ENCODE data around the gene PLCB1. TPM values are rescaled to one million over a fixed set of nuclear protein-coding genes. Genes with fewer than 3 reads are reported as not detected.

Gene PLCB1
- total RNA-seq, 4 donors from 2014 or later: 72.9 to 115 (median 76.3) TPM

GRCh38 chr20:8782804-8783203 is 650.7 kb downstream of the PLCB1 start:
- Histone ChIP-seq H3K27me3 (no peaks in the 10 kb centered on the region), H3K27ac (replicated peaks in 1 of 4) (no peak overlapping the region), H3K4me3 (no peak overlapping the region), H3K9me3 (no peaks in the 10 kb centered on the region), H3K36me3 (peaks cover 0 to 16% (median 1%) of the 10 kb centered on the region in 4 donors), H3K4me1 (peaks cover 0 to 10% (median 2%) of the 10 kb centered on the region in 4 donors)
- 52% methylated on average over 2 of the region's 2 CpGs for WGBS
- intact Hi-C loops (cut with DNase I): no loop called here
- no peak for TF ChIP-seq CTCF (IDR thresholded peaks at IDR 0.05)
- no peak for TF ChIP-seq POLR2A (IDR thresholded peaks at IDR 0.05; ENCODE audit: low read depth)
- no peak for TF ChIP-seq POLR2AphosphoS5 (IDR thresholded peaks at IDR 0.05)
- no peak for TF ChIP-seq EP300 (IDR thresholded peaks at IDR 0.05)
- DNase-seq (ENCODE audit: extremely low spot score): no peak

GRCh38 chr20:8783734-8784133 is 651.7 kb downstream of the PLCB1 start:
- H3K36me3 ChIP-seq: peaks cover 0 to 16% (median 3%) of the 10 kb centered on the region in 4 donors
- no peak for TF ChIP-seq POLR2A (IDR thresholded peaks at IDR 0.05; ENCODE audit: low read depth)
- no peak for TF ChIP-seq CTCF (IDR thresholded peaks at IDR 0.05)
- no peak for TF ChIP-seq POLR2AphosphoS5 (IDR thresholded peaks at IDR 0.05)
- no peak for TF ChIP-seq EP300 (IDR thresholded peaks at IDR 0.05)
- no peaks in the 10 kb centered on the region for H3K9me3 ChIP-seq
- WGBS: 53% methylated on average over 1 of the region's 1 CpG
- no peak overlapping the region for H3K4me3 ChIP-seq
- no peaks in the 10 kb centered on the region for H3K27me3 ChIP-seq
- H3K27ac ChIP-seq (replicated peaks in 1 of 4): no peak overlapping the region
- DNase-seq (ENCODE audit: extremely low spot score): no peak
- intact Hi-C loops (cut with DNase I): no loop called here
- H3K4me1 ChIP-seq: peaks cover 0 to 10% (median 2%) of the 10 kb centered on the region in 4 donors

- Histone ChIP-seq H3K4me1 (peaks cover 0 to 11% (median 6%) of the 10 kb centered on the region in 4 donors), H3K36me3 (peaks cover 0 to 19% (median 6%) of the 10 kb centered on the region in 4 donors), H3K4me3 (no peak overlapping the region), H3K27me3 (no peaks in the 10 kb centered on the region), H3K9me3 (no peaks in the 10 kb centered on the region), H3K27ac (replicated peaks in 1 of 4) (no peak overlapping the region)
- no peak for DNase-seq (ENCODE audit: extremely low spot score)
- TF ChIP-seq CTCF (IDR thresholded peaks at IDR 0.05) (no peak), POLR2AphosphoS5 (IDR thresholded peaks at IDR 0.05) (no peak), POLR2A (IDR thresholded peaks at IDR 0.05; ENCODE audit: low read depth) (no peak), EP300 (IDR thresholded peaks at IDR 0.05) (no peak)
- 94% methylated on average over 6 of the region's 6 CpGs for WGBS
- intact Hi-C loops (cut with DNase I): loop anchor here (5.0 kb wide), 1 partner anchor 576 kb away; no protein-coding TSS in a partner anchor
Observed at GRCh38 chr20:8786383-8786782, 654.3 kb downstream of the PLCB1 start.

GRCh38 chr20:8787090-8787489 is 655.0 kb downstream of the PLCB1 start:
- Histone ChIP-seq H3K9me3 (no peaks in the 10 kb centered on the region), H3K4me1 (peaks cover 0 to 10% (median 6%) of the 10 kb centered on the region in 4 donors), H3K27me3 (no peaks in the 10 kb centered on the region), H3K4me3 (no peak overlapping the region), H3K27ac (replicated peaks in 1 of 4) (no peak overlapping the region), H3K36me3 (peaks cover 0 to 21% (median 6%) of the 10 kb centered on the region in 4 donors)
- intact Hi-C loops (cut with DNase I): loop anchor here (5.0 kb wide), 1 partner anchor 575 kb away; no protein-coding TSS in a partner anchor
- DNase-seq (ENCODE audit: extremely low spot score): no peak
- 72% methylated on average over 3 of the region's 3 CpGs for WGBS
- no peak for TF ChIP-seq CTCF (IDR thresholded peaks at IDR 0.05)

GRCh38 chr20:8788275-8788674 is 656.2 kb downstream of the PLCB1 start:
- no peak overlapping the region for H3K27ac ChIP-seq (replicated peaks in 1 of 4)
- H3K9me3 ChIP-seq: no peaks in the 10 kb centered on the region
- no peaks in the 10 kb centered on the region for H3K27me3 ChIP-seq
- peaks cover 0 to 33% (median 6%) of the 10 kb centered on the region in 4 donors for H3K36me3 ChIP-seq
- peaks cover 0 to 7% (median 1%) of the 10 kb centered on the region in 4 donors for H3K4me1 ChIP-seq
- DNase-seq (ENCODE audit: extremely low spot score): no peak
- 95% methylated on average over 2 of the region's 2 CpGs for WGBS
- TF ChIP-seq POLR2A (IDR thresholded peaks at IDR 0.05; ENCODE audit: low read depth): no peak
- no peak for TF ChIP-seq POLR2AphosphoS5 (IDR thresholded peaks at IDR 0.05)
- TF ChIP-seq CTCF (IDR thresholded peaks at IDR 0.05): no peak
- TF ChIP-seq EP300 (IDR thresholded peaks at IDR 0.05): no peak
- intact Hi-C loops (cut with DNase I): loop anchor here (5.0 kb wide), 1 partner anchor 574 kb away; no protein-coding TSS in a partner anchor
- H3K4me3 ChIP-seq: no peak overlapping the region

Measured in esophagus muscularis mucosa (tissue), 4 donors.